GM19395 (cell line): ENCODE results near the gene ANKRD52.

Experiments
- ATAC-seq: cut with Tn5 transposase; IDR thresholded peaks from one replicate; pipeline ENCODE4 v1.9.1; 2021; ENCODE audit warnings: mild to moderate bottlenecking, moderate library complexity; ENCODE audit not compliant: unreplicated experiment

Gene ANKRD52

DNA sequence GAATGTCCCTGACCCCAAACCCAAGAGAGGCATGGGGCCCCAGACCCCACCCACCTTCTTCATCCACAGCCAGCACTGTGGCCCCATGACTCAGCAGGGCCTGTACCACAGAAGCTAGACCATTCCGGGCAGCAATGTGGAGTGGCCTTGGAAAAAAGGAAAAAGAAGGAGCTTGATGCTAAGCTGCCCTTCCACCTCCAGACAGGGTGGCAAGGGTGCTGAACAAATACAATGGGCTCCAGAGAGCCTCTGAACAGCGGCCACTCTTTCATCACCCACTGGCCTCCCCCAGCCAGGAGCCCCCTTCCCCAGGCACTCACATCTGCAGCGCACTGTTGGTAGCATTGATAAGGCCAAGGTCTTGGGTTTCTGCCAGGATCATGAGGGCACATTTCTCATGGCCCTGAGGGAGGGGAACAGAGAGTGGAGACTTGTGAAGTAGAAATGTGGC is 14.4 kb downstream of the ANKRD52 start:
- no peak for ATAC-seq

DNA sequence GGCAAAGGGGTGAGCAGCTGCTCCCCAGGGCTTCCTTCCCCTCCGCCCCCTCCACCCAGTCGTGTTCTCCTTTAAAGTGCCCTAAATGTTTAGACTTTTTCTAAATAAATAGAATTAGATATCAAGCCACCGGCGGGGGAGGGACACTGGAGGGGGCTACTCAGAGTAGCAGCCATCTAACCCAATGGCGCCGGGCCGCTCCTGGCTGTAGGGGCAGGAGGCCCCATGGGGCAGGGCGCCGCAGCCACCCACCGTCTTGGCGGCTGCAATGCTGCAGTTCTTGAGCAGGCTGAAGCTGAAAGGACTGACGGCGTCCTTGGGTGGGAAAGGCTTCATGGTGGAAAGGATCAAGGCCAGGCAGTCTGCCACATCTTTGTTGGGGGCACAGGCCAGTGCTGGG is 15.2 kb downstream of the ANKRD52 start:
- ATAC-seq = no peak

DNA sequence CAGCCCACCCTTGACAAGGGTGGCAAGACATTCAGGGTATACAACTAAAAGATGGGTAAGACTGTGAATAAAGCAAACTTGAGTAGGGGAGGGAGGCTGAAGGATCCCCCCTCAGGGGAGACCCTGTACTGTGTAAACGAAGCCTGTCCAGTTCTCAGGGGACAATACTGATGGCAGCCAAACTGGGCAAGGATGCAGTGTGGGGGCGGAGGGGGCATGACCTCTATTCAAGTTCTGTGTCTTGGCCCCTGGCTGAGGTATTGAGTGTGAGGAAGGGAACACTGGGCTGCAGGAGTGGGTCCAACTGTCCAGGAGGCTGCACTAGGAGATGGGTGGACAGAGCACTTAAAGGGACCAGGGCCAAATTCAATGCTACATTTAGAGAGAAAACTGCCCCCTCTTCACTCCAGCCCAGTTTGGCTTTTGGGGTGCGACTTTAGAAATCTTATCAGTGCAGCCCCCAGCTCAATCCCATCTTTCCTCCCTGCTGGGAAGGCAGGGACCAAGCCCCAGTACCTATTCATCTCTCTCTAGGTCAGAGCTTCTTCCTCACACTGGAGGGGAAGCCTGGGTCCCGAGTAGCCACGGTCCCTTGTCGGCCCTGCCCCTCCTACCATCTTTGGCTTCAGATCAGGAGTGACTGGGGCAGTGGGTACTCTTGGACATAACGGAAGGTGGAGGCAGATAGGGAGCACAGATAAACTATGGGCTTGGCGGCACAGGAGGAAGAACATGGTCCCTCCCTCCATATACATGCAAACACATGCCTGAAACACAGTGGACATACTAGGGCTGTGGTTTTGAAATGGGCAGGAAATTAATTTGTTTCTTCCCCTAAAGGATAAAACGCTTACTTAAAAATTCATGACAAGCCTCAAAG is 16.5 kb downstream of the ANKRD52 start:
- no peak for ATAC-seq

DNA sequence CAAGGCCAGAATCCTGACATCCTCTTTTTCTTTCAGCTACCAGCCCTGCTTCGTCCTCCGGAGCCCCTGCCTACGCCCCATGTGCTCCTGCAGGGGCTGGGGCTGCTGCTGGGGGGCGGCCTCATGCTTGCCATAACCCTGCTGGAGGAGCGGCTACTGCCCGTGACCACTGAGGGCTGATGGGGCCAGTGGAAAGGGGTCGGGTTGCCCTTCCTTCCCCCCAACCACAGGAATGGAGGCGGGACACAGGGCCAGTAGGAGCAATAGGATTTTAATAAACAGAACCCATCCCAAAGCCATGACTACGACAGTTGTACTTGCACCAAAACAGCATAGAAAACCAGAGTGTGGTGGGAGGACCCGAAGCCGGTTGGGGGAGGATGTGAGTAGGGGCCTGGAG is 20.6 kb downstream of the ANKRD52 start:
- no peak for ATAC-seq

DNA sequence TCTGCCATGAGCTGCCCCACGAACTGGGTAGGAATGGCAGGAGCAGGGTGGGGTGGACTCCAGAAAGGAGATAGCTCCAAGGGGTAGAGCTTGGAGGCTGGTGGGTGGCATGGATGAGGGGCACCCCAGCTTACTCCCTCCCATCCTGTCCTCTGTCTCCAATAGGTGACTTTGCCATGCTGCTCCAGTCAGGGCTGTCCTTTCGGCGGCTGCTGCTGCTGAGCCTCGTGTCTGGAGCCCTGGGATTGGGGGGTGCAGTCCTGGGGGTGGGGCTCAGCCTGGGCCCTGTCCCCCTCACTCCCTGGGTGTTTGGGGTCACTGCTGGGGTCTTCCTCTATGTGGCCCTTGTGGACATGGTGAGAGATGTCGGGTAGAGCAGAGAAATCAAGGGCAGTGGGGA is 21.2 kb downstream of the ANKRD52 start:
- no peak for ATAC-seq

DNA sequence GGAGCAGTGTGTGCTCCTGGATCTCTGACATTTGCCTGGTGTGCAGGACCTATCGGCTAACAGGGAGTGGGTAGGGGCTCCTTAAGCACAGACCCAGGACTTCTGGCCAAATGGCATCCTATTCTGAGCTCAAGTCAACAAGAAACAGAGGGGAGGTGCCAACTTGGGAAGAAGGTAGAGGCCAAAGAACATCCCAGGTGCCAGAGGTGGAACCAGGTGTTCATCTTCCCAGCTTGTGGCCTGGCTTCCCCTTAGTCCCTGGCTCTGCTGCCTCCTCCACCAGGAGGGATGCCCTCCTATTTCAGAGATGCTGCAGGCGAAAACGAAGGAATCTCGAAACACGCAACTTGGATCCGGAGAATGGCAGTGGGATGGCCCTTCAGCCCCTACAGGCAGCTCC is 22.1 kb downstream of the ANKRD52 start:
- ATAC-seq = no peak

DNA sequence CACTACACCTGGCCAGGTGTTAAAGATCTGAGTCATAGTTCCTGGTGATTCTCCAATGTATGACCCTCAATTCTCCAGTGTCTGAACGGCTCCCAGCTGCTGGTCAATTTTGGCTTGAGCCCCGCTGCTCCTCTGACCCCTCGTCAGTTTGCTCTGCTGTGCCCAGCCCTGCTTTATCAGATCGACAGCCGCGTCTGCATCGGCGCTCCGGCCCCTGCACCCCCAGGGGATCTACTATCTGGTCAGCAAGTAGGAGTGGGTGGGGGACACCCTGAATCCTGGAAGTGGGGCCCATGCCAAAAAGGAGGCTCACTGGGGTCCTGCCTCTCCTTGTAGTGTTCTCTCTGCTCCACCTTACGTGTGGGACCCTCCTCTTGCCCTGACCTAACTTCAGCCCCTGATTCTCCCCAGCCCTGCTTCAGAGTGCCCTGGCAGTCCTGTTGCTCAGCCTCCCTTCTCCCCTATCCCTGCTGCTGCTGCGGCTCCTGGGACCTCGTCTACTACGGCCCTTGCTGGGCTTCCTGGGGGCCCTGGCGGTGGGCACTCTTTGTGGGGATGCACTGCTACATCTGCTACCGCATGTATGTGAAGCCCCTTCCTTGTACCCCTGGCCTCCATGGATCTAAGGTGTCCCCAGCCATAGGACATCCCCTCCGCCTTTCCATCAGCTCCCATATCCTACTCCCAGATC is 23.3 kb downstream of the ANKRD52 start:
- no peak for ATAC-seq

DNA sequence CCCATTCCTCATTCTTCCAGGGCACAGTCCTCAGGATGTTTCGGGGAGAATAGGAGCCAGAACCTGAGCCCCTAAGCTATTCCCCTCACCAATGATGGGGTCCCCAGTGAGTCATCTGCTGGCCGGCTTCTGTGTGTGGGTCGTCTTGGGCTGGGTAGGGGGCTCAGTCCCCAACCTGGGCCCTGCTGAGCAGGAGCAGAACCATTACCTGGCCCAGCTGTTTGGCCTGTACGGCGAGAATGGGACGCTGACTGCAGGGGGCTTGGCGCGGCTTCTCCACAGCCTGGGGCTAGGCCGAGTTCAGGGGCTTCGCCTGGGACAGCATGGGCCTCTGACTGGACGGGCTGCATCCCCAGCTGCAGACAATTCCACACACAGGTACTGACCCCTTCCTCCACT is 27.0 kb downstream of the ANKRD52 start:
- no peak for ATAC-seq

DNA sequence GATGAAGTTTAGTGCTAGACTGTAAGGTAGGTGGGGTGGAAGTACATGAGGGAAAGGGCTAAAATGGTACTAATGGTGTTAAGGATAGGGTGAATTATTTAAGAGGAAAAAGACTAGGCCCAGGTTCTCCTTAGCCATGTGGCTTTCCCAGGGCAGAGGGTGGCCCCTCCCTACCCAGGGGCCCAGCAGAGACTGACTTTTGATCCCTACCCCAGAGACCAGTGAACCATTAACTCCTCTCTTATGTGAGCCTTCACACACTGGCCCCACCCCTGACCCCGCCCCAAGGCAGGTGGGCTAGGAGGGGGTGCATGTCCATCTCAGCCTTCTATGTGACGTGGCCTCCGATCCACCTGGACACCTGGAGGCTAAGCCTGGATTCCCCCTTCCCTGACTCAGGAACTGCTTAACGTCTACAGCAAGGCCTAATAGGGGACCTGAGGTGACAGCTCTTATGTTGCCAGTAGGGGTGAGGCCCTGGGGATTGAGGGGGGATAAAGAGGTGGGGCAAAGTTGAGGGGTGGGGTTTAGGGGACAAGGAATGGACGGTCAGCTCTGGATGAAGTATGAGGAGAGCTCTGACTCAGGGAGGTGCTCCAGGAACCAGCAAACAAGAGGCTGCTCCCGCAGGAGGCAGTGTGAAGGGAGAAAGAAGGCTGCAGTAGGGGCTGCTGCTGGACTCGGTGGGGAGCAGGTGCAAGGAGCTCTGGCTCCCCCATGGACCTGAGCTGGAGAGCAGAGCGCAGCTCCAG is 27.6 kb downstream of the ANKRD52 start:
- ATAC-seq = no peak

DNA sequence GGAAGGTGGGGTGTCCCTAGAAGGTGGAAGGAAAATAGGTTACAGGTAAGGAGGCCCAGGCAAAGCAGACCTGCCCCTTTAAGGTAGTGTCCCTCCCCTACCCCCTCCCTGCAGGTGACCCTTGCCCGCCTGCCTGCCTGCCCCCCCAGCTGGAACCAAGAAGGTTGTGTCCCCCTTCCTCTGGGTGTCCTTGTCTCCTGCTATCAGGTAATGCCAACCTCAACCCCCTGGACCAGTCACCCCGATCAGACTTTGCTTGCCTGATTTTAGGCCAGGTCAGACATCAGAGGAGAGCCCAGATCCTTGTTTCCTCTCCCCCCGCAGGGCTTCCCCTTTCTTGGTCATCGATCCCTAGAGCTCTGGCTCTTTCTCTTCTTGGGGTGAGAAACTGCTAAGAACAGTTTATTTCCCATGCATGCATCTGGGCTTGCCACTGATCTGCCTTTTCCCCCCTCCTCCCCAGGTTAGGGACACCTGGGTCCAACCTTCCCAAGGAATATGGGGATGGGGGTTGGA is 28.2 kb downstream of the ANKRD52 start, which contains the start of gene SLC39A5:
Gene SLC39A5, plus strand, starts transcription at position 136 of the 516 bp plus-strand sequence. CDS start 1,224 bp downstream, outside the sequence.
- no peak for ATAC-seq

DNA sequence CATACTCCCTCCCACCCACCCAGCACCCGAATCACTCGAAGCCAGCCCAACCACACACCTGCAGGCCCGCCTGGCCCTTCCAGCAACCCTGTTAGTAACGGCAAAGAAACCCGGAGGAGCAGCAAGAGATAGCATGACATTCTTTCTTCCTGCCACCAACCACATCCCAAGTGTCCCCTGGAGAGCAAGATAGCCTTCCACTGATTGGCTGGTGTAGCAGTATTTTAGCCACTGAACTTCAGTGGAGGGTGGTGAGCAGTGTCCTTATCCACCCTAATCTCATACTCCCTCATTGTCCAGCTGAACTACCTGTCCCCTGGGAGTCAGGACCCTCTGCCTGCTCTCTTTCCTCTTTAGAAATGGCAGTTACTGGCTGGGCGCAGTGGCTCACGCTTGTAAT is 29.1 kb downstream of the ANKRD52 start:
- no peak for ATAC-seq

DNA sequence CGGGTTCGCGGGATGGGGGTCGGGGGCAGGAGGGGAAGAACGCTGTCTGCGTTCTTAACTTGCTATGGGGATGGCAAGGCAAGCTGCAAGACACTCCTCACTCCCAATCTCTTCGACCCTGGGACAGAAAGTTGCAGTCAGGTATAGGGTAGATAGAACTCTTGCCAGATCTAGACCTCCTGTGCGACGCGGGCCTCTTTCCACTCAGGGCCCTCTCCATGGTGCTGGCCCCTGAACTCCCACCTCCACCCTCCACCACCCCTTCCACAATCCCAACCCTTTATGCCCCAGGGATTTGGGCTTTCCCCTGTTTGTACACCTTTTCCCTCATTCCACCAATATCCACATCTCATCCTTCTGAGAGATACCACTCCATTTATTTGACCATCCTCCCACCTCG is 33.2 kb downstream of the ANKRD52 start:
- ATAC-seq = no peak

DNA sequence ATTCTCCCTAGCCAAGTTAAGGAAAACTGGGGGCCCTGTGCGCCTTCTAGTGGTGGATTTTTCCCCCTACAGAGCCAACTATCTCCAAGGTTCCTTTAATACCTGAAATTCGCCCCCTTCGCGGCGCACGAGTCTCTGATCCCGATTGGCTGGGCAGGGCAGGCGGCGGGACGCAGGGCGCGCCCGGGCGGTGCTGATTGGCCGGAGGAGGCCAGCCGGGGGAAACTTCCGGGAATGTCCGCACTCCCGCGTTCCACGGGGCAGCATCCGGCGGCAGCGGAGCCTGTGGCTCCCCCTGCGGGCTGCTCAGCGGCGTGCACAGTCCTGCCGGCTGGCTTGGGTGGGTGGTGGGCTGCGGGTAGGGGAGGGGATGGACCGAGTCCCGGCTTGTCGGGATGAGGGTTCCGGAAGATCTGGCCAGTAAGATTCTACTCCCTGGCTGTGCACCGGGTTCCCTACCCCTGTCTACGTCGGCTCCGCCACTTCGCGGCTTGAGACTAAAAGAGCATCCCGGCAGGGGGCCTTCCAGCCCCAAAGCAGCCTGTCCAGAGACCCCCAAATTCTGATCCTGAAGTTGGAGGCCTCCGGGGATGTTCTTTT is 34.0 kb downstream of the ANKRD52 start, which contains the start of gene NABP2:
Gene NABP2, plus strand, starts transcription at position 241 of the 600 bp plus-strand sequence. CDS start 515 bp downstream, outside the sequence.
- peak; percentile 66 for ATAC-seq

DNA sequence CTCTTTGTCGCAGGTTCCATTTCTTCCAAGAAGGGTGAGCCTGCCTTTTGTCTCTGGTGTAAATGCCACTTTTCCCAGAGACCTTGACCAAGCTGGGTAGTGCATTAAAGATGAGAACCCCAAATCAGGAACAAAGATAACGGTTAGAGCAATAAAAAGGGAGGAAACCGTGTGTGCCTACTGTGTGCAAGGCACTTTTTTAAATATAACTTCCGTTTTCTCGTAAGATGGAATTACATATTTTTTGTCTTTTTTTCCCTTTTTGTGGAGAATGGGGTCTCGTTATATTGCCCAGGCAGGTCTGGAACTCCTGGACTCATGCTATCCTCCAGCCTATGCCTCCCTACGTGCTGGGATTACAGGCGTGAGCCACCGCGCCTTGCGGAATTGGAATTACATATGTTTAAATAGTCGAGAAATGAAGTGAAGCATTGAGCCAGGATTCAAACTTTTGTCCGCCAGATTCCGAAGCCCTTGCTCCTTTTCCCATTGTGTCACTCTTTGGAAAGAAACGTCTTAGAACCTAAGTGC is 34.5 kb downstream of the ANKRD52 start:
- no peak for ATAC-seq

DNA sequence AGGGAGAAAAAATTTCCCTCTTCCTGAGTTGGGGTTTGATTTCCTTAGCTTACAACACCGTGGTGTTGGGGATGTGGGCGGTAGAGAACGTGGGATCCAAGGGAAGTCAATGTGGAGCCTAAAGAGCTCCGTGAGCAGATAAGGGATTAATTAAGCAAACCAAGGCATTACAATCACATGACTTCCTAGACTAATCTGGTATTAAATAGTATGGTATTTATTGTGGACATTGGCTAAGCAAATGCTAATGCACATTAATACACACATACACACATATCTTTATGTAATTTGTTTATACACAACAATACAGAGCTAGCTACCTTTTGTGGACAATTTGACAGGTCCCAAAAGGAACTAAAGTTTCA is 35.7 kb downstream of the ANKRD52 start:
- ATAC-seq = no peak

DNA sequence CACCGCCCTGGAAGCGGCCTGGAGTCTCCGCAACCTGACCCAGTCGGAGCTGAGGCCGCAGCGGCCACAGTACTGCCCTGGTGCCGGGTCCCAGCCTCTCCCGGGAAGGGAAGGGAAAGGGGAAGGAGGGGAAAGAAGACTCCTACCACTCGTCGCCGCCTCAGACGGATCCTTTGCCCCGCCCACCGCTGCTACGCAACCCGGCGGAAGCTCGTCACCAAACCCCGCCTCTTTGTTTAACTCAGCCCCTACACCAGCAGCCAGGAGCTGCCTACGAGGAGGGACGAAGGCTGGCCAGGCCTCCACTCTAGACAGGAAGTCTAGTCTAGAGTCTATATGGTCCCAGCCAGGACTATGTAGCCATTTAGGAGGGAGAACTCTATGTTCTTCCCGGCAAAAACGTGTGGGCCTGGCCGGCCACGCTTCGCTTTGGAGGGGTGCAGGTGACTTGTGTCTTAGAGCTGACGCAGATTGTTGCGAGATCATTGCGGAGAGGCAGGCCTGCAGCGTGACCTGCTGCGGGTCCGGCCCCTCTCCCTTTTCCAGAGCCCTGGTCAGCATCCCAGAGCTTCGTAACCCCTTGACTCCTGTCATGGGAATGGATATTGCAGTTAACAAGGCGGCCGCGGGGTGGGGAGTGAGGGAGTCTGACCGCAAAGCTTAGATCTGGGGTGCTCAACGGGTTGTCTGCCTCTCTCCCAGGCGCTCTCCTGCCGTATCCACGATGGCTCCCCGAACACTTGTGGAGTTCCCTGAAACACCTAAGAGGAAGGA is 36.2 kb downstream of the ANKRD52 start, which contains the start of gene RNF41:
Gene RNF41, minus strand, starts transcription at position 166 of the 774 bp plus-strand sequence. CDS start 7,875 bp downstream, outside the sequence.
- peak; percentile 86 for ATAC-seq

DNA sequence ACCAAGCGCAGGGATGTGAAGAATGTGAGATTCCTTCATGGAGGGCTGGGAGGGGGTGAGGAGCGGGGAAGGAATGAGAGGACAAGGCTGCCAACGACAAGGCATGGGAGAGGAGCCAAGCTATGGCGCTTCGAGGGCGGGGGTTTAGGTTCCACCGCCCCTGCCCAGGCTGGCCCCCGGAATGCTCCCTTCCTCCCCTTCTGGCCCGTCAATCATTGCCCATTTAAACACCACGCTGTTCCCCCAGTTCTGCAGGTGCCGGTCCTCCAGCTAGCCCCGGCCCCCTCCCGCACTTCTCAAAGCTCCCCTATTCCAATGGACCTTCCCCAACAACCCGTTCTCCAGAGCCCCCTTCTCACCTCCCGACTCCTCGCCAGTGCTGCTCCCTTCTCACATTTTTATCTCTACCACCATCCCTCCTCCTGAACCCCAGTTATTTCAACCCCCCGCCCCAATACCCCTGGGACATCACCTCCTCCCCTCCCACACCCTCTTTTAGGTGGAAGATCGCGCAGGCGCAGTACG is 36.9 kb downstream of the ANKRD52 start:
- ATAC-seq = peak; percentile 22

DNA sequence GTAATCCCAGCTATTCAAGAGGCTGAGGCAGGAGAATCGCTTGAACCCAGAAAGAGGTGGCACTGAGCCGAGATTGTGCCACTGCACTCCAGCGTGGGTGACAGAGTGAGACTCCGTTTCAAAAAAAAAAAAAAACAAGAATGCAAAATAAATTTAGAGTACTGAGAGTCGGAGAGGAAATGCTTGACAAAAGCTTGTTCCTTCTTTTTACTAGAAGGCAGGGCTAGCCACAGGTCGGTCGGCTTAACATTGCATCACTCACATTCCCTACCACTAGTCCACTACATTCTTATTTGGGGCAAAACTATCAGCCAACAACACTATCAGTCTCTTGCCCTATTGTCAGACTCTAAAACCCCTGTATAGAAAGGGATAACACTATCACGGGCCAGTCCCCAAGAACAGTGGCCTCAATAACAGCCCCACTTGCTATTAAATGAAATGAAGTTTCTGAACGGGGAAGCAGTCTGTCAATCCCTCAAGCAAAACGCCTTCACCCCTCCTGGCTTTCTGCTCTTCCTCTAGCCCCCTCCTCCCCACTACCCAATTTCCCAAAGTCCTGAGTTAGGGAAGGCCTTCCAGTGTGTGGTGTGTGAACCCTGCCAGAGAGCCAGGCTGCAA is 37.5 kb downstream of the ANKRD52 start:
- no peak for ATAC-seq

DNA sequence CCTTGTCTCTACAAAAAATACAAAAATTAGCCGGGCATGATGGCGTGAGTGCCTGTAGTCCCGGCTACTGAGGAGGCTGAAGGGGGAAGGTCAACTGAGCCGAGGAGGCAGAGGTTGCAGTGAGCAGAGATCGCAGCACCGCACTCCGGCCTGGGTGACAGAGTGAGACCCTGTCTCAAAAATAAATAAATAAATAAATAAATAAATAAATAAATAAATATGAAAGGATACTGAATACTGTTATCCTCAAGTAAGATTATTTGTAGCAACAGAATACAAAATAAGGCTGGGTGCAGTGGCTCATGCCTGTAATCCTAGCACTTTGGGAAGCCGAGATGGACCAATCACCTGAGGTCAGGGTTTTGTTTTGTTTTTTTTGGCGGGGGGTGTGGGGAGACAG is 38.3 kb downstream of the ANKRD52 start:
- no peak for ATAC-seq
